Measurements from ENCODE around the gene BFSP2.
A peak's percentile ranks its signal among the peaks of the same experiment; 100 is the strongest.
"Not testable (repeated sequence)": the region's sequence is repeated elsewhere in the genome, so short reads cannot be mapped to it uniquely, and the experiment has no call there.

The BFSP2 gene

GRCh38 chr3:133487204-133487603, 87.3 kb downstream of the BFSP2 start:
- no peak for DNase-seq

GRCh38 chr3:133487920-133488540, 88.2 kb downstream of the BFSP2 start:
- no peak for DNase-seq

- peak; percentile 24 for DNase-seq
These were observed 89.0 kb downstream of the BFSP2 start for GRCh38 chr3:133488785-133489367.

- DNase-seq, result no peak
These were observed 89.7 kb downstream of the BFSP2 start for GRCh38 chr3:133489466-133490085.

GRCh38 chr3:133490468-133491351, 90.9 kb downstream of the BFSP2 start:
- no peak for DNase-seq

- no peak for DNase-seq
These were observed 91.7 kb downstream of the BFSP2 start for GRCh38 chr3:133491481-133492059.

GRCh38 chr3:133492159-133492741, 92.4 kb downstream of the BFSP2 start:
- DNase-seq, result no peak

- no peak for DNase-seq
These were observed 94.6 kb downstream of the BFSP2 start for GRCh38 chr3:133494469-133494868.

GRCh38 chr3:133502542-133502941, 102.7 kb downstream of the BFSP2 start:
- not testable (repeated sequence) for DNase-seq

GRCh38 chr3:133503409-133503808, 103.6 kb downstream of the BFSP2 start:
- no peak for DNase-seq

- DNase-seq, result no peak
These were observed 104.9 kb downstream of the BFSP2 start for GRCh38 chr3:133504736-133505135.

GRCh38 chr3:133505813-133506212, 106.0 kb downstream of the BFSP2 start:
- DNase-seq, result no peak

- no peak for DNase-seq
These were observed 106.5 kb downstream of the BFSP2 start for GRCh38 chr3:133506215-133506901.

- no peak for DNase-seq
These were observed 109.6 kb downstream of the BFSP2 start for GRCh38 chr3:133509488-133509887.

GRCh38 chr3:133512416-133513089, 112.7 kb downstream of the BFSP2 start:
- no peak for DNase-seq

GRCh38 chr3:133514418-133514817, 114.6 kb downstream of the BFSP2 start:
- peak; percentile 87 for DNase-seq

- no peak for DNase-seq
These were observed 115.3 kb downstream of the BFSP2 start for GRCh38 chr3:133515127-133515526.

- DNase-seq, result no peak
These were observed 120.4 kb downstream of the BFSP2 start for GRCh38 chr3:133520286-133520685.

GRCh38 chr3:133520938-133521337, 121.1 kb downstream of the BFSP2 start:
- DNase-seq, result not testable (repeated sequence)

- no peak for DNase-seq
These were observed 122.1 kb downstream of the BFSP2 start for GRCh38 chr3:133521946-133522345.

GRCh38 chr3:133523758-133524157, 123.9 kb downstream of the BFSP2 start:
- DNase-seq, result not testable (repeated sequence)

Measured in NCI-H526 treated with DMSO at 0.1 percent for 48 hours (cell line).